SK-N-SH treated with all-trans-retinoic acid at 6 μM for 48 hours (cell line): ENCODE results near the gene C9orf43.

Experiments
- CREB5 ChIP-seq: fragments of 250-450 bp; sonication (Bioruptor Pico); IDR thresholded peaks from 2 replicates; pipeline ENCODE4 v1.5.1; 2020; ENCODE audit warnings: low read depth, mild to moderate bottlenecking, moderate library complexity
- ZFP3 ChIP-seq: fragments of 250-450 bp; sonication (Bioruptor Pico); IDR thresholded peaks from 2 replicates; pipeline ENCODE4 v1.5.0; 2020; ENCODE audit warnings: mild to moderate bottlenecking, moderate library complexity
- ZNF565 ChIP-seq: fragments of 450-650 bp; formaldehyde crosslinking; conservative IDR thresholded peaks from 2 replicates; pipeline ENCODE4 v1.5.0; 2020; ENCODE audit warnings: low read depth, mild to moderate bottlenecking, moderate library complexity

GRCh38 chr9:113376634-113377567 is 33.6 kb upstream of the C9orf43 start, which contains the start of gene HDHD3:
- no peak for TF ChIP-seq ZNF565
- TF ChIP-seq ZFP3 (CRISPR knock-in tag) = no peak
- no peak for TF ChIP-seq CREB5 (CRISPR knock-in tag)
